GM12878 (cell line): ENCODE data around the gene NECAB3. TPM values are rescaled to one million over a fixed set of nuclear protein-coding genes. Genes with fewer than 3 reads are reported as not detected.

Experiments
- ATAC-seq: fragments of 200-7000 bp; cut with Tn5 transposase; 3 replicates; pipeline ENCODE4 v1.9.1; 2020; ENCODE audit warnings: mild to moderate bottlenecking, moderate library complexity
- BruUV-seq: library from RNA; stranded (reverse); fragments of 400-500 nt; replicated peaks from 2 replicates; lab custom pipeline; 2021; lab: Mats Ljungman, UMichigan
- CTCF ChIA-PET: fragments of 300-600 bp; sonication (Branson Sonifier 250); formaldehyde crosslinking; extraction: SDS; loops from one replicate; lab custom pipeline; 2021; ENCODE audit warnings: inconsistent platforms; lab: Yijun Ruan, JAX
- POLR2A ChIA-PET: fragments of 350-600 bp; formaldehyde crosslinking; extraction: SDS; loops from one replicate; lab custom pipeline; 2021; ENCODE audit warnings: inconsistent platforms; lab: Charles Lee
- RAD21 ChIA-PET: fragments of 300-600 bp; sonication (Branson Sonifier 250); formaldehyde crosslinking; loops from one replicate; lab custom pipeline; 2023; ENCODE audit warnings: antibody characterized with exemption; ENCODE audit not compliant: unreplicated experiment; lab: Charles Lee
- SMC1A ChIA-PET: fragments of 300-600 bp; sonication (Branson Sonifier 250); formaldehyde crosslinking; loops from one replicate; lab custom pipeline; 2023; ENCODE audit not compliant: unreplicated experiment, uncharacterized antibody; lab: Charles Lee
- DNase-seq: peaks from one replicate; pipeline ENCODE4 v3.0.0-alpha.2; 2011; ENCODE audit warnings: low read depth, low spot score
- FAIRE-seq: peaks from 3 replicates; lab custom pipeline; 2011; peaks lifted over from hg19 to GRCh38; lab: Jason Lieb, UNC
- H2AFZ ChIP-seq: 2 replicates; pipeline ENCODE4 v1.6.0; 2011; ENCODE audit warnings: low read depth, low read length, control low read depth; ENCODE audit not compliant: control insufficient read depth
- H3K27ac ChIP-seq: 2 replicates; pipeline ENCODE4 v1.5.1; 2011; ENCODE audit warnings: control low read depth; ENCODE audit not compliant: control insufficient read depth, insufficient read depth
- H3K27me3 ChIP-seq, 2 experiments: replicated peaks in 1 of 2; 2 replicates each; pipeline versions ENCODE4 v1.6.0 to v1.6.1; 2011; ENCODE audit warnings: low read length in 1 of 2; ENCODE audit not compliant: control insufficient read depth in 2 of 2, insufficient read depth in 2 of 2
- H3K36me3 ChIP-seq, 2 experiments: 2 replicates each; pipeline ENCODE4 v1.5.1; 2011; ENCODE audit warnings: low read length in 1 of 2; ENCODE audit not compliant: control insufficient read depth in 2 of 2, insufficient read depth in 2 of 2
- H3K4me1 ChIP-seq: 2 replicates; pipeline ENCODE4 v1.6.1; 2011; ENCODE audit warnings: mild to moderate bottlenecking, low read length, moderate library complexity, mixed read lengths; ENCODE audit not compliant: control insufficient read depth, insufficient read depth
- H3K4me2 ChIP-seq: 2 replicates; pipeline ENCODE4 v1.6.0; 2011; ENCODE audit warnings: control low read depth; ENCODE audit not compliant: control insufficient read depth, insufficient read depth
- H3K4me3 ChIP-seq: fragments of 200-600 bp; sonication (generic); 2 replicates; pipeline ENCODE4 v1.5.1; 2016
- H3K79me2 ChIP-seq: 2 replicates; pipeline ENCODE4 v1.6.0; 2011; ENCODE audit warnings: low read length; ENCODE audit not compliant: control insufficient read depth, insufficient read depth
- H3K9ac ChIP-seq: 2 replicates; pipeline ENCODE4 v1.8.0; 2011; ENCODE audit warnings: low read length, control low read depth, mixed read lengths; ENCODE audit not compliant: control insufficient read depth, insufficient read depth
- H3K9me3 ChIP-seq: replicated peaks from 3 replicates; pipeline ENCODE4 v1.5.1; 2011; ENCODE audit warnings: mild to moderate bottlenecking, low read length; ENCODE audit not compliant: control insufficient read depth, insufficient read depth
- H4K20me1 ChIP-seq: 2 replicates; pipeline ENCODE4 v1.6.0; 2011; ENCODE audit not compliant: control insufficient read depth, insufficient read depth
- NFYA ChIP-seq: IDR thresholded peaks from 2 replicates; pipeline ENCODE4 v1.6.1; 2011; ENCODE audit warnings: low read depth, mild to moderate bottlenecking, low read length, improper control_type of control experiment, borderline replicate concordance
- RELA ChIP-seq: fragments of 450-650 bp; IDR thresholded peaks from 2 replicates; pipeline ENCODE4 v1.8.0; 2014; ENCODE audit warnings: borderline replicate concordance; ENCODE audit not compliant: partially characterized antibody
- SMC3 ChIP-seq: IDR thresholded peaks from 2 replicates; pipeline ENCODE4 v1.6.1; 2011; ENCODE audit warnings: low read length, improper control_type of control experiment, borderline replicate concordance
- ZNF24 ChIP-seq: fragments of 450-650 bp; IDR thresholded peaks from 2 replicates; pipeline ENCODE4 v1.6.1; 2017; ENCODE audit warnings: antibody characterized with exemption, mild to moderate bottlenecking
- WGBS: methylation state at CpG from one replicate; pipeline ENCODE4 v1.1.6; 2016; ENCODE audit warnings: low lambda C conversion rate; ENCODE audit not compliant: insufficient replicate concordance, insufficient coverage; ENCODE audit errors: missing lambda C conversion rate; 5-methylcytosine and 5-hydroxymethylcytosine counted together
- in situ Hi-C: fragments of 300-500 bp; cut with MboI; formaldehyde crosslinking; loops from 9 replicates; pipeline ENCODE4 v1.14.3; 2018; ENCODE audit warnings: mixed read lengths
- intact Hi-C: fragments of 100-400 bp; cut with micrococcal nuclease; formaldehyde crosslinking; loops from one replicate; pipeline ENCODE4 v1.14.2; 2022; ENCODE audit not compliant: unreplicated experiment
- polyA plus RNA-seq, 11 experiments: library from polyadenylated mRNA; depleted of rRNA in 4 of 11; unstranded in 6 of 11; stranded (reverse) in 5 of 11; fragments of >200 nt; fragmentation: Nextera tagmentation in 4 of 11; fragmentation: Illumina TruSeq in 1 of 11; extraction: Ambion mirVana in 4 of 11; extraction: Trizol in 1 of 11; gene quantifications; 1 replicate in 1 of 11; 2 replicates in 10 of 11; pipeline versions ENCODE4 v1.2.1 to v1.2.3, GENCODE V29; 2011 to 2016; ENCODE audit warnings: inconsistent platforms in 2 of 11, missing spikeins in 2 of 11, low read depth in 1 of 11
- total RNA-seq, 4 experiments: library from RNA; depleted of rRNA in 3 of 4; stranded (reverse); fragments of >200 nt in 3 of 4; fragmentation: Illumina TruSeq in 1 of 4; extraction: Trizol in 1 of 4; gene quantifications; 2 replicates each; pipeline versions ENCODE4 v1.2.1 to v1.2.3, GENCODE V29; 2013 to 2021
- TF ChIP-seq, protein P1 (sequence below): fragments of 150-350 bp; IDR thresholded peaks from 2 replicates; pipeline ENCODE4 v1.6.1; 2014; ENCODE audit warnings: mild to moderate bottlenecking, low read depth, low read length

The NECAB3 gene
- total and polyA plus RNA-seq, 10 of the 15 experiments (the other 5 are each of a cell fraction or from before 2014, with no cell fraction given) = 0.21 to 17.0 (median 7.2) TPM

DNA sequence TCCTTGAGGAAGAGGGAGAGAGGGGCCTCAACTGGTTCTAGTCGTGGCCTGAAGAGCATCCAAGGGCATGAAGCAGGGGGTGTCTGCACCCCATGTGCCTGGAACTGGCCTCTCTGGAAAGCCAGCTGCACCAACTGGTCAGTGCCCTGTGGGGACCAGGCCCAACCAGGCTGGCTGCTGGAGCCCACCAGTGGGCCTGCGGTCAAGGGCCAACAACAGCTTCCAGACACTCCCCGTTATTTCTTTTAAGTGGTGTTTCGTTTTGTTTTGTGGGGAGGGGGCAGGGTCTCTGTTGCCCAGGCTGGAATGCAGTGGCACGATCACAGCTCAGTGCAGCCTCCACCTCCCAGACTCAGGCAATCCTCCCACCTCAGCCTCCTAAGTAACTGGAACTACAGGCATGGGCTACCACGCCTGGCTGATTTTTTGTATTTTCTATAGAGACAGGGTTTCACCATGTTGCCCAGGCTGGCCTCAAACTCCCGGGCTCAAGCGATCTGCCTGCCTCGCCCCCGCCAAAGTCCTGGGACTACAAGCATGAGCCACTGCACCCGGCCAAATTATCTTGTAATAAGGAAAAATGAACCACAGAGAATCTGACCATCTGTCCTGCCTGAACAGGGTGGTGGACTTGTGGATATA lies 24.0 kb downstream of the NECAB3 start:
- in situ Hi-C loops = loop anchor here (5.0 kb wide), 1 partner anchor 198 kb away; no protein-coding TSS in a partner anchor
- H3K4me2 ChIP-seq = no peak overlapping the region
- H3K9me3 ChIP-seq = no peaks in the 10 kb centered on the region
- RAD21 ChIA-PET = no interaction called here
- H3K27ac ChIP-seq = no peak overlapping the region
- H3K79me2 ChIP-seq = no peaks in the 10 kb centered on the region
- ATAC-seq (no peak), DNase-seq (no peak), FAIRE-seq (no peak)
- peaks cover 4% of the 10 kb centered on the region; the same call in 1 of the 2 replicates for H4K20me1 ChIP-seq
- POLR2A ChIA-PET = no interaction called here
- CTCF ChIA-PET = interaction anchor here (5.6 kb wide), 1 partner anchor 17 kb away, joined by 41 read pairs; the partner anchor contains the start of gene ACTL10
- no peak overlapping the region for H3K4me3 ChIP-seq
- BruUV-seq = no TSS peak
- no peak overlapping the region for H2AFZ ChIP-seq
- H3K4me1 ChIP-seq = peaks cover 38% of the 10 kb centered on the region
- SMC1A ChIA-PET = interaction anchor here (0.9 kb wide), 1 partner anchor 54 kb away, joined by 3 read pairs; no protein-coding TSS in a partner anchor
- 93% methylated on average over 11 of the region's 11 CpGs for WGBS
- no peaks in the 10 kb centered on the region for H3K36me3 ChIP-seq
- peaks cover 0 to 2% of the 10 kb centered on the region in 2 experiments; a peak in 2 of 4 replicates for H3K27me3 ChIP-seq
- H3K9ac ChIP-seq = no peak overlapping the region
- TF ChIP-seq RELA (no peak), ZNF24 (no peak), SMC3 (no peak)
- TF ChIP-seq, all 136 proteins: peak for 0
- intact Hi-C loops = loop anchor here (5.0 kb wide), 1 partner anchor 133 kb away; no protein-coding TSS in a partner anchor

DNA sequence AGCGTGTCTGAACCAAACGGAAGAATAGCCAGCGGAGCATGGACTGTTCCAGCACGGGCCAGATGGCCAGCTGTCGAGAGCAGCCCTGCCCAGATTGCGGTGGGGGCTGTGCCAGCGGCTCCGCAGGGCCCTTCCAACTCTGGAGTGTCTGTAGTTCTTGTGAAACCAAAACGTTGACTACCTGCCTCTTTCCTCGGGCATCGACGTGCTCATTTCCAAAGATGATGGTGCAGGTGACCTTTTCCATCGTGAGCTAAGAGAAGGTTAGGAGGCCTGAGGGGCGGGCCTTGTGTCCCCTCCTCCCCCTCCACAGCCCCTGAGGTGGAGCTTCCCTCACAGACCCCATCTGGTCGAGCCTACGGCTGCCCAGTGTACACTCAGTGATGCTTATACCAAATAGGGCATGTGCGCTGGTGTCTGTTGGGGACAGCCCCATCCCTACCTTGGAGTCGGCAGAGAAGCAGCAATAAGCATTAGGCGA lies 25.0 kb downstream of the NECAB3 start:
- peaks cover 38% of the 10 kb centered on the region for H3K4me1 ChIP-seq
- H3K79me2 ChIP-seq = no peaks in the 10 kb centered on the region
- no peak overlapping the region for H3K27ac ChIP-seq
- no peak overlapping the region for H3K4me2 ChIP-seq
- TF ChIP-seq NFYA = no peak
- TF ChIP-seq, protein P1, sequence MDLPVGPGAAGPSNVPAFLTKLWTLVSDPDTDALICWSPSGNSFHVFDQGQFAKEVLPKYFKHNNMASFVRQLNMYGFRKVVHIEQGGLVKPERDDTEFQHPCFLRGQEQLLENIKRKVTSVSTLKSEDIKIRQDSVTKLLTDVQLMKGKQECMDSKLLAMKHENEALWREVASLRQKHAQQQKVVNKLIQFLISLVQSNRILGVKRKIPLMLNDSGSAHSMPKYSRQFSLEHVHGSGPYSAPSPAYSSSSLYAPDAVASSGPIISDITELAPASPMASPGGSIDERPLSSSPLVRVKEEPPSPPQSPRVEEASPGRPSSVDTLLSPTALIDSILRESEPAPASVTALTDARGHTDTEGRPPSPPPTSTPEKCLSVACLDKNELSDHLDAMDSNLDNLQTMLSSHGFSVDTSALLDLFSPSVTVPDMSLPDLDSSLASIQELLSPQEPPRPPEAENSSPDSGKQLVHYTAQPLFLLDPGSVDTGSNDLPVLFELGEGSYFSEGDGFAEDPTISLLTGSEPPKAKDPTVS = no peak
- ChIA-PET SMC1A (interaction anchor here (0.9 to 1.2 kb wide), 2 partner anchors 49 to 53 kb away, joined by 3 to 4 read pairs; no protein-coding TSS in a partner anchor), RAD21 (no interaction called here), POLR2A (no interaction called here), CTCF (interaction anchor here (0.7 kb wide), 1 partner anchor 387 kb away, joined by 4 read pairs; no protein-coding TSS in a partner anchor)
- intact Hi-C loops = no loop called here
- H3K9ac ChIP-seq = no peak overlapping the region
- peaks cover 4% of the 10 kb centered on the region; the same call in 1 of the 2 replicates for H4K20me1 ChIP-seq
- no peak overlapping the region for H3K4me3 ChIP-seq
- 0 out of 4 replicates have a peak, but pooled peaks cover 0 to 3% of the 10 kb centered on the region in 2 experiments for H3K36me3 ChIP-seq
- no peak for DNase-seq
- no peaks in the 10 kb centered on the region for H3K9me3 ChIP-seq
- ATAC-seq = no peak
- in situ Hi-C loops = no loop called here
- no peak for FAIRE-seq
- no peak overlapping the region for H2AFZ ChIP-seq
- H3K27me3 ChIP-seq = peaks cover 0 to 2% of the 10 kb centered on the region in 2 experiments; a peak in 2 of 4 replicates
- BruUV-seq = no TSS peak
- 87% methylated on average over 19 of the region's 19 CpGs for WGBS
